ENCODE results near the gene DNPH1. TPM values are rescaled to one million over a fixed set of nuclear protein-coding genes. Genes with fewer than 3 reads are reported as not detected.
A peak's percentile ranks its signal among the peaks of the same experiment; 100 is the strongest.

DNPH1 gene
- total RNA-seq, 2 donors from 2014 or later = 15.0 to 32.5 TPM

DNA sequence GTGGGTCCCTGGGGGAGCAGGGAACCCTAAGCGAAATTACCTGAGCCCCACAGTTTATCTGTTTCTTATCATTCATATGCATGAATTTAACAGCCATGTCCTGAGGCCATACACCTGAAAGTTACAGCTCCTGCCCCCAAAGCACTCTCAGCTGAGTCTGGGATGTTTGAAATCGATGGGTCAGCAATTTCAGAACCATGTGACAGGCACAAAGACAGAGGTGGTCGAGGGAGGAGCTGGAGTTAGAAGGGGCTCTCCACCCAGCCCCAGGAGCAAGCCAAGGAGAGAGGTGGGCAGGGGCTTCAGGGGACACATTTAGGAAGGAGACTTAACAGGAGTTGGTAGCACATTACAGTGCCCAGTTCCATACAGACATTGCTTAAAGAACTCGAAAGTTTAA lies 28.9 kb upstream of the DNPH1 start:
- DNase-seq (ENCODE audit: low spot score) (no peak), ATAC-seq (no peak)
- no peak overlapping the region for H3K4me3 Mint-ChIP-seq
- H3K9me3 Mint-ChIP-seq = no peaks in the 10 kb centered on the region
- no peaks in the 10 kb centered on the region for H3K36me3 Mint-ChIP-seq
- H3K27ac Mint-ChIP-seq = no peak overlapping the region
- H3K4me1 Mint-ChIP-seq (ENCODE audit: low read depth in 2 of 2) = no peaks in the 10 kb centered on the region
- peaks cover 1 to 5% of the 10 kb centered on the region in 2 donors for H3K27me3 Mint-ChIP-seq

DNA sequence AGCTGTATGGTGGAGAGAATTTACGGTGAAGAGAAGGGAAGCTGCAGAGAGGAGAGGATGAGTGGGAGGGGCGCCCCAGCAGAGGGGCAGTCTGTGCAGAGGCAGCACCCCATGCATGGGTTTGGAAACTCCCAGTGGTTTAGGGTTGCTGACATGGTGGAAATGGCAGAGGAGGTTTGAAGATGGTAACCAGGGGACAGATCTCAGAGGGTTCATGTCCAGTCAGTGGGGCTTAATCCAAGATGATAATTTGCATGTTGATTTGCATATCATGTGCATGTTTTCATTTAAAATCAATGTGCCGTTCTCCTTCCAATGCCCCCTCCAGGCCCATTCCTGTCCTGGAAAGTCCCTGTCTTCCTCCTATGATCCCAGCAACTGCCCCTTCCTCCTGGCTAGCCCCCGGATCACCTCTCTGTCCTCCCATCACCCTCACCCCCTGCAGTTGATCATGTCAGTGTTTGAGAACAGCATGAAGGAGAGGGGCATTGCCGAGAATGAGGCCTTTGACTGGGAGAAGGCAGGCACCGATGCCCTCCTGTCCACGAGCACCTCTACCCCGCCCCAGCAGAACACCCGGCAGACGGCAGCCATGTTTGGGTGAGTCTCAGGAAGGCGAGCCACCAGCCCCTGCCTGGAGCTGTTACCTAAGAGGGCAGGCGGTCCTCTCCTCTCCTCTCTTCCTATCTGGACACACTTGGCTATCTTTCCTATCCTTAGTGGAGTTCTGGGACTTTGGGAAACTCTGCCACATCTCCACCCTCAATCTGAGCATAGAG lies 28.3 kb upstream of the DNPH1 start:
- H3K36me3 Mint-ChIP-seq = no peaks in the 10 kb centered on the region
- no peaks in the 10 kb centered on the region for H3K4me1 Mint-ChIP-seq (ENCODE audit: low read depth in 2 of 2)
- ATAC-seq = no peak
- no peak overlapping the region for H3K4me3 Mint-ChIP-seq
- H3K27ac Mint-ChIP-seq = no peak overlapping the region
- peaks cover 7 to 10% of the 10 kb centered on the region in 2 donors for H3K27me3 Mint-ChIP-seq
- no peaks in the 10 kb centered on the region for H3K9me3 Mint-ChIP-seq
- no peak for DNase-seq (ENCODE audit: low spot score)

DNA sequence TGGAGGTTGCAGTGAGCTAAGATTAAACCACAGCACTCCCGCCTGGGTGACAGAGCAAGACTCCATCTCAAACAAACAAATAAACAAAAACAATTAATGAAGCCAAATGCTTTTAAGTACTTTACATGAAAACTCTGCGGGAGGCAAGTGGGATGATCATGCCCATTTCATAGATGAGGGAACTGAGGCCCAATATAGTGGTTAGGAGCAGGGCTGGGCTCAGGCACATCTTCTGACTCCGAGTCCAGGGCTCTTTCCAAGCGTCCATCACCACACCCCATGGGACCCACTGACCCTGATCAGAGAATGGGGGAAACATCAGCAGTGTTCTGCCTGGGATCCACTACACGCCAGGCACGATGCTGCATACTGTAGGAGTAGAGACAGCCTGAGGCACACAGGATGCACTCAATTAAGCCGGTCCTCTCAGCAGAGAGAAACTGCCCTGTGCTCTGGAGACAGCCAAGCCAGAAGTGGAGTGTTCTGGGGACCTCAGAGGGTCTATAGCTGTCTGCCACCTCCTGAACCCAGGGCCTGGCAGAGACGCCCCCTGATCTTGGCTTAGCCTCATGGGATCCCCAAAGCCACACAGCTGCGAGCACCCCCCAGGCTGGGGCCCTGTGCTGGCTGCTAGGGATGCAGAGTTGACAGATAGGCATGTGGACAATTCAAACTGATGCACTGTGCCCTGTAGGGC lies 27.5 kb upstream of the DNPH1 start:
- H3K36me3 Mint-ChIP-seq = no peaks in the 10 kb centered on the region
- no peaks in the 10 kb centered on the region for H3K9me3 Mint-ChIP-seq
- ATAC-seq = no peak
- H3K27me3 Mint-ChIP-seq = peaks cover 13 to 14% of the 10 kb centered on the region in 2 donors
- no peak overlapping the region for H3K27ac Mint-ChIP-seq
- no peak overlapping the region for H3K4me3 Mint-ChIP-seq
- DNase-seq (ENCODE audit: low spot score) = no peak
- peaks cover 0 to 2% of the 10 kb centered on the region in 2 donors for H3K4me1 Mint-ChIP-seq (ENCODE audit: low read depth in 2 of 2)

- no peak overlapping the region for H3K4me3 Mint-ChIP-seq
- no peak overlapping the region for H3K27ac Mint-ChIP-seq
- peaks cover 10 to 11% of the 10 kb centered on the region in 2 donors for H3K4me1 Mint-ChIP-seq (ENCODE audit: low read depth in 2 of 2)
- no peak for DNase-seq (ENCODE audit: low spot score)
- H3K27me3 Mint-ChIP-seq = peaks cover 25 to 26% of the 10 kb centered on the region in 2 donors
- no peak for ATAC-seq
- H3K36me3 Mint-ChIP-seq = no peaks in the 10 kb centered on the region
- no peaks in the 10 kb centered on the region for H3K9me3 Mint-ChIP-seq
Observed at GRCh38 chr6:43255408-43256054, 26.2 kb upstream of the DNPH1 start.

GRCh38 chr6:43254846-43255245 lies 25.6 kb upstream of the DNPH1 start:
- H3K36me3 Mint-ChIP-seq = no peaks in the 10 kb centered on the region
- peaks cover 10 to 11% of the 10 kb centered on the region in 2 donors for H3K4me1 Mint-ChIP-seq (ENCODE audit: low read depth in 2 of 2)
- H3K27me3 Mint-ChIP-seq = peaks cover 25 to 26% of the 10 kb centered on the region in 2 donors
- no peak overlapping the region for H3K4me3 Mint-ChIP-seq
- H3K27ac Mint-ChIP-seq = no peak overlapping the region
- H3K9me3 Mint-ChIP-seq = no peaks in the 10 kb centered on the region
- DNase-seq (ENCODE audit: low spot score) (no peak), ATAC-seq (no peak)

DNA sequence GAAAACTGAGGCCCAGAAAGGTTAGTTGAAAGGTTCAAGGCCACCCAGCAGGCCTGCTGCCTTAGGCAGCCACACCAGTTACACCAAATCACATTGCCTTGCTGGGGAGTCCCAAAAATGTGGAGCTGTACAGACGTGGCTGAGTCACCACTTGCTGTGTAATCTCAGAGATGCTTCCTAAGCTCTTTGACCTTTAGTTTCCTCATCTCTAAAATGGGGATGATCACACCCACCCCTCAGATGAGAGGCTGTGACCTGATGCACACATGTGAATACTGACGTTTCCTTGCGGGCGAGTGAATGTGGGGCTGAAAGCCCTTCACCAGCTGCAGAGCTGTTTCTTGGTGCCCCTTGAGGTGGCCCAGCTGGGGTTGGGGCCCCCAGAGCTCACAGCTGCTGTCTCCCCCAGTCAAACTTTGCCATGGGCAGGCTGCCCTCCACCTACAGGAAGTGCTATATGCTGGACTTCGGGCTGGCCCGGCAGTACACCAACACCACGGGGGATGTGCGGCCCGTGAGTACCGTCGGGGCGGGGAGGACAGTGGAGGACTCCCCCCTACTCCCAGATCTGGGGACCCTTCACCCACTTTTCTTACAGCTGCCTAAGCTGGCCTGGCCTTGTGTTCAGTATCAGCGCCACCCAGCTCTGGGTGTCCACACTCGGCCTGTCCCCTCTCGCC lies 25.0 kb upstream of the DNPH1 start:
- H3K4me3 Mint-ChIP-seq = no peak overlapping the region
- ATAC-seq = peak in 1 of 2 donors; percentile 73
- H3K4me1 Mint-ChIP-seq (ENCODE audit: low read depth in 2 of 2) = peaks cover 10 to 11% of the 10 kb centered on the region in 2 donors
- H3K27ac Mint-ChIP-seq = no peak overlapping the region
- H3K9me3 Mint-ChIP-seq = no peaks in the 10 kb centered on the region
- H3K27me3 Mint-ChIP-seq = peaks cover 25 to 26% of the 10 kb centered on the region in 2 donors
- DNase-seq (ENCODE audit: low spot score) = no peak
- H3K36me3 Mint-ChIP-seq = no peaks in the 10 kb centered on the region

- H3K27me3 Mint-ChIP-seq = peaks cover 25 to 26% of the 10 kb centered on the region in 2 donors
- no peak overlapping the region for H3K4me3 Mint-ChIP-seq
- H3K27ac Mint-ChIP-seq = no peak overlapping the region
- H3K9me3 Mint-ChIP-seq = no peaks in the 10 kb centered on the region
- no peak for ATAC-seq
- H3K4me1 Mint-ChIP-seq (ENCODE audit: low read depth in 2 of 2) = peaks cover 10 to 11% of the 10 kb centered on the region in 2 donors
- DNase-seq (ENCODE audit: low spot score) = no peak
- H3K36me3 Mint-ChIP-seq = no peaks in the 10 kb centered on the region
Observed at GRCh38 chr6:43253401-43253800, 24.1 kb upstream of the DNPH1 start.

- DNase-seq (ENCODE audit: low spot score) (no peak), ATAC-seq (no peak)
- no peak overlapping the region for H3K4me3 Mint-ChIP-seq
- peaks cover 30 to 31% of the 10 kb centered on the region in 2 donors for H3K27me3 Mint-ChIP-seq
- H3K9me3 Mint-ChIP-seq = no peaks in the 10 kb centered on the region
- H3K27ac Mint-ChIP-seq = no peak overlapping the region
- H3K36me3 Mint-ChIP-seq = no peaks in the 10 kb centered on the region
- H3K4me1 Mint-ChIP-seq (ENCODE audit: low read depth in 2 of 2) = peaks cover 21 to 26% of the 10 kb centered on the region in 2 donors
Observed at GRCh38 chr6:43250992-43251373, 21.7 kb upstream of the DNPH1 start.

DNA sequence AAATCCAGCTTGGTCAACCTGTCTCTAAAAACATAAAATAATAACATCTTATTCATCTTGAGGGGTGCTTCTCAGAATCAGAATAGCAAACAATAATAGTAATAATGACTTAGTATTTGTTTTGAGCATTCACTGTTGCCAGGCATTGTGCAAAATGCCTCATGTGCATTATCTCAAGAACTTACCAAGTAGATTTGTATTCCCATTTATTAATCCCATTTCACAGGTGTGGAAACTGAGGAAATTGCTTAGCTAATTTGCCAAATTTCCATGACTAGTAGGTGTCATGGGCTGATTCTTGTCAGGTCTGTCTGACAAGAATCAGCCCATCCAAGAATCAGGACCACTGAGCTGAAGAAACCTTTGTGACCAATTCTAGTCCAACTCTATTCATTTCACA lies 19.5 kb upstream of the DNPH1 start:
- Mint-ChIP-seq H3K27me3 (peaks cover 28 to 31% of the 10 kb centered on the region in 2 donors), H3K4me3 (no peak overlapping the region), H3K27ac (no peak overlapping the region), H3K4me1 (ENCODE audit: low read depth in 2 of 2) (peaks cover 21 to 26% of the 10 kb centered on the region in 2 donors), H3K9me3 (no peaks in the 10 kb centered on the region), H3K36me3 (no peaks in the 10 kb centered on the region)
- ATAC-seq = no peak
- no peak for DNase-seq (ENCODE audit: low spot score)

GRCh38 chr6:43248101-43248500 lies 18.8 kb upstream of the DNPH1 start:
- Mint-ChIP-seq H3K4me3 (peak overlapping the region; percentile 86), H3K4me1 (ENCODE audit: low read depth in 2 of 2) (peaks cover 21 to 26% of the 10 kb centered on the region in 2 donors), H3K27me3 (peaks cover 27 to 29% of the 10 kb centered on the region in 2 donors), H3K27ac (peak overlapping the region; percentile 67 to 88), H3K9me3 (no peaks in the 10 kb centered on the region), H3K36me3 (no peaks in the 10 kb centered on the region)
- ATAC-seq (no peak), DNase-seq (ENCODE audit: low spot score) (no peak)

GRCh38 chr6:43247114-43247999 lies 18.1 kb upstream of the DNPH1 start:
- H3K4me1 Mint-ChIP-seq (ENCODE audit: low read depth in 2 of 2) = peaks cover 21 to 26% of the 10 kb centered on the region in 2 donors
- peak overlapping the region; percentile 86 for H3K4me3 Mint-ChIP-seq
- H3K9me3 Mint-ChIP-seq = no peaks in the 10 kb centered on the region
- DNase-seq (ENCODE audit: low spot score) (peak; percentile 81), ATAC-seq (peak; percentile 95)
- H3K36me3 Mint-ChIP-seq = no peaks in the 10 kb centered on the region
- peaks cover 22% of the 10 kb centered on the region in 2 donors for H3K27me3 Mint-ChIP-seq
- peak overlapping the region; percentile 67 to 88 for H3K27ac Mint-ChIP-seq

GRCh38 chr6:43246301-43247113 lies 17.2 kb upstream of the DNPH1 start:
- Mint-ChIP-seq H3K27me3 (peaks cover 14 to 23% of the 10 kb centered on the region in 2 donors), H3K4me1 (ENCODE audit: low read depth in 2 of 2) (peaks cover 18 to 21% of the 10 kb centered on the region in 2 donors), H3K27ac (peak overlapping the region in 1 of 2 donors; percentile 88), H3K9me3 (no peaks in the 10 kb centered on the region), H3K4me3 (peak overlapping the region; percentile 86), H3K36me3 (no peaks in the 10 kb centered on the region)
- ATAC-seq (peak; percentile 39 to 70), DNase-seq (ENCODE audit: low spot score) (no peak)
